MCF 10A (cell line): ENCODE results near the gene ARID5B. TPM values are rescaled to one million over a fixed set of nuclear protein-coding genes. Genes with fewer than 3 reads are reported as not detected.

Experiments
- BruUV-seq: library from RNA; stranded (reverse); fragments of 400-500 nt; replicated peaks from 2 replicates; lab custom pipeline; 2021; lab: Mats Ljungman, UMichigan
- CTCF ChIA-PET: fragments of 300-600 bp; sonication (Branson Sonifier 250); formaldehyde crosslinking; extraction: SDS; loops from one replicate; lab custom pipeline; 2021; ENCODE audit warnings: antibody characterized with exemption, inconsistent platforms; lab: Yijun Ruan, JAX
- POLR2A ChIA-PET: fragments of 300-600, 350-650 bp; sonication (Branson Sonifier 250); formaldehyde crosslinking; extraction: SDS; loops from one replicate; lab custom pipeline; 2020; ENCODE audit warnings: antibody characterized with exemption, inconsistent platforms; lab: Yijun Ruan, JAX
- DNase-seq: peaks from one replicate; pipeline ENCODE4 v3.0.0-alpha.2; 2018; ENCODE audit not compliant: unreplicated experiment
- H3K27ac Mint-ChIP-seq: one replicate; pipeline ENCODE4 v1.8.0; 2022; ENCODE audit warnings: mild to moderate bottlenecking, low read depth, mixed read lengths; ENCODE audit not compliant: unreplicated experiment
- H3K27me3 Mint-ChIP-seq: one replicate; pipeline ENCODE4 v1.8.0; 2022; ENCODE audit warnings: mixed read lengths; ENCODE audit not compliant: insufficient read depth, unreplicated experiment
- H3K36me3 Mint-ChIP-seq: one replicate; pipeline ENCODE4 v1.8.0; 2022; ENCODE audit warnings: mild to moderate bottlenecking, moderate library complexity, mixed read lengths; ENCODE audit not compliant: insufficient read depth, unreplicated experiment
- H3K4me1 Mint-ChIP-seq: one replicate; pipeline ENCODE4 v1.8.0; 2022; ENCODE audit warnings: mixed read lengths; ENCODE audit not compliant: insufficient read depth, unreplicated experiment
- H3K4me3 Mint-ChIP-seq: one replicate; pipeline ENCODE4 v1.8.0; 2022; ENCODE audit warnings: mild to moderate bottlenecking, moderate library complexity, mixed read lengths; ENCODE audit not compliant: unreplicated experiment
- H3K9me3 Mint-ChIP-seq: one replicate; pipeline ENCODE4 v1.8.0; 2022; ENCODE audit warnings: mixed read lengths; ENCODE audit not compliant: unreplicated experiment
- CTCF ChIP-seq: fragments of 200-600 bp; IDR thresholded peaks from one replicate; pipeline ENCODE4 v1.8.0; 2022; ENCODE audit warnings: antibody characterized with exemption, mild to moderate bottlenecking; ENCODE audit not compliant: unreplicated experiment
- intact Hi-C: fragments of 100-400 bp; cut with micrococcal nuclease; formaldehyde crosslinking; loops from 2 replicates; pipeline ENCODE4 v1.14.1; 2022
- total RNA-seq: library from RNA; stranded (reverse); gene quantifications from 2 replicates; pipeline ENCODE4 v1.2.3, GENCODE V29; 2022

The ARID5B gene
- total RNA-seq, 1 experiment from 2014 or later = 12.2 TPM

- TF ChIP-seq CTCF = no peak
- Mint-ChIP-seq H3K4me3 (peak overlapping the region; percentile 28), H3K9me3 (no peaks in the 10 kb centered on the region), H3K27me3 (no peaks in the 10 kb centered on the region), H3K4me1 (peaks cover 21% of the 10 kb centered on the region), H3K36me3 (peaks cover 78% of the 10 kb centered on the region), H3K27ac (peak overlapping the region; percentile 86)
- DNase-seq = peak; percentile 55
- no TSS peak for BruUV-seq
- ChIA-PET CTCF (interaction anchor here (0.9 kb wide), 1 partner anchor 14 kb away, joined by 3 read pairs; no protein-coding TSS in a partner anchor), POLR2A (interaction anchor here (0.5 to 1.8 kb wide), 8 partner anchors 15 to 662 kb away, joined by 3 to 9 read pairs (median 4); partner anchors contain the start of gene ARID5B)
- intact Hi-C loops = no loop called here
Observed at GRCh38 chr10:62068464-62068863, 167.0 kb downstream of the ARID5B start.

GRCh38 chr10:62069452-62070178 lies 168.1 kb downstream of the ARID5B start:
- peaks cover 75% of the 10 kb centered on the region for H3K36me3 Mint-ChIP-seq
- H3K27me3 Mint-ChIP-seq = no peaks in the 10 kb centered on the region
- no peak for TF ChIP-seq CTCF
- peaks cover 16% of the 10 kb centered on the region for H3K4me1 Mint-ChIP-seq
- H3K27ac Mint-ChIP-seq = peak overlapping the region; percentile 86
- H3K4me3 Mint-ChIP-seq = peak overlapping the region; percentile 30
- DNase-seq = no peak
- no TSS peak for BruUV-seq
- ChIA-PET POLR2A (interaction anchor here (0.6 to 1.8 kb wide), 9 partner anchors 8 to 194 kb away, joined by 3 to 9 read pairs (median 4); partner anchors contain the start of gene ARID5B), CTCF (interaction anchor here (0.9 to 1.1 kb wide), 2 partner anchors 13 to 31 kb away, joined by 3 to 4 read pairs; no protein-coding TSS in a partner anchor)
- intact Hi-C loops = no loop called here
- H3K9me3 Mint-ChIP-seq = no peaks in the 10 kb centered on the region

GRCh38 chr10:62071846-62072281 lies 170.4 kb downstream of the ARID5B start:
- POLR2A ChIA-PET = interaction anchor here (0.6 to 1.8 kb wide), 4 partner anchors 11 to 471 kb away, joined by 3 to 4 read pairs (median 3); no protein-coding TSS in a partner anchor
- CTCF ChIA-PET = no interaction called here
- TF ChIP-seq CTCF = no peak

GRCh38 chr10:62072901-62073300 lies 171.4 kb downstream of the ARID5B start:
- no peak overlapping the region for H3K27ac Mint-ChIP-seq
- CTCF ChIA-PET = interaction anchor here (0.5 to 0.6 kb wide), 2 partner anchors 20 to 122 kb away, joined by 3 to 4 read pairs; no protein-coding TSS in a partner anchor

More at GRCh38 chr10:62071846-62072281, 170.4 kb downstream of the ARID5B start:
- H3K36me3 Mint-ChIP-seq = peaks cover 87% of the 10 kb centered on the region
- H3K4me3 Mint-ChIP-seq = no peak overlapping the region
- intact Hi-C loops = no loop called here
- H3K27ac Mint-ChIP-seq = no peak overlapping the region
- peaks cover 20% of the 10 kb centered on the region for H3K4me1 Mint-ChIP-seq
- no peak for DNase-seq
- no peaks in the 10 kb centered on the region for H3K9me3 Mint-ChIP-seq
- no peaks in the 10 kb centered on the region for H3K27me3 Mint-ChIP-seq
- BruUV-seq = no TSS peak

More at GRCh38 chr10:62072901-62073300, 171.4 kb downstream of the ARID5B start:
- Mint-ChIP-seq H3K4me1 (peaks cover 30% of the 10 kb centered on the region), H3K4me3 (no peak overlapping the region), H3K9me3 (no peaks in the 10 kb centered on the region), H3K27me3 (no peaks in the 10 kb centered on the region), H3K36me3 (peaks cover 80% of the 10 kb centered on the region)
- DNase-seq = no peak
- POLR2A ChIA-PET = interaction anchor here (0.8 to 1.0 kb wide), 2 partner anchors 31 to 172 kb away, joined by 3 to 4 read pairs; no protein-coding TSS in a partner anchor
- intact Hi-C loops = no loop called here
- BruUV-seq = no TSS peak
- no peak for TF ChIP-seq CTCF
